ENCODE data around the gene SMYD2.

DNA sequence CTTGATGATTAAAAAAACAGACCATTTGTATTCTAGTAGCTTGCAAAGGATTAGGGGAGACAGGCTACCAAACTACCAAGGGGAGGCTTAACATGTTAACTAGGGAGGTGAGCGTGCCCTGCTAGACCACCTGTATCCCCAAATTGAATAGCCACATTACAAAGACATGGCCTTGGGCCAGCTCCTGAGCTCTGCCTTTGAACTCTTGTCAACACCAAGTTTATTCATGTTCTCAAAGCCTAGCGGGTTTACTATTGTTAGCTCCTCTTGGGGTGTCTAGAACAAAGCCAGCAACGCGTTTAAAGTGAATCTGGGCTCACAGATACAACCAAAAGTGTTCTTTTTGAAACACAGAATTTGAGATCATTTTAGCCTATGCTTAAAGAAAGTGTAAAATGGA is 36.3 kb downstream of the SMYD2 start:
- TF ChIP-seq, protein P1, sequence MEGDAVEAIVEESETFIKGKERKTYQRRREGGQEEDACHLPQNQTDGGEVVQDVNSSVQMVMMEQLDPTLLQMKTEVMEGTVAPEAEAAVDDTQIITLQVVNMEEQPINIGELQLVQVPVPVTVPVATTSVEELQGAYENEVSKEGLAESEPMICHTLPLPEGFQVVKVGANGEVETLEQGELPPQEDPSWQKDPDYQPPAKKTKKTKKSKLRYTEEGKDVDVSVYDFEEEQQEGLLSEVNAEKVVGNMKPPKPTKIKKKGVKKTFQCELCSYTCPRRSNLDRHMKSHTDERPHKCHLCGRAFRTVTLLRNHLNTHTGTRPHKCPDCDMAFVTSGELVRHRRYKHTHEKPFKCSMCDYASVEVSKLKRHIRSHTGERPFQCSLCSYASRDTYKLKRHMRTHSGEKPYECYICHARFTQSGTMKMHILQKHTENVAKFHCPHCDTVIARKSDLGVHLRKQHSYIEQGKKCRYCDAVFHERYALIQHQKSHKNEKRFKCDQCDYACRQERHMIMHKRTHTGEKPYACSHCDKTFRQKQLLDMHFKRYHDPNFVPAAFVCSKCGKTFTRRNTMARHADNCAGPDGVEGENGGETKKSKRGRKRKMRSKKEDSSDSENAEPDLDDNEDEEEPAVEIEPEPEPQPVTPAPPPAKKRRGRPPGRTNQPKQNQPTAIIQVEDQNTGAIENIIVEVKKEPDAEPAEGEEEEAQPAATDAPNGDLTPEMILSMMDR (IDR thresholded peaks at IDR 0.05 in 2 of 3, conservative IDR thresholded peaks at IDR 0.05 in 1 of 3; ENCODE audit: borderline replicate concordance in 1 of 3, insufficient read depth in 1 of 3, low read depth in 2 of 3, low read length in 2 of 3): no peak
- TF ChIP-seq POLR2A (IDR thresholded peaks at IDR 0.05; ENCODE audit: borderline replicate concordance, extremely low read depth, insufficient read depth, insufficient read length): no peak
- no peak for TF ChIP-seq ELF1 (IDR thresholded peaks at IDR 0.05; ENCODE audit: borderline replicate concordance, low read depth)
- TF ChIP-seq, protein P2, sequence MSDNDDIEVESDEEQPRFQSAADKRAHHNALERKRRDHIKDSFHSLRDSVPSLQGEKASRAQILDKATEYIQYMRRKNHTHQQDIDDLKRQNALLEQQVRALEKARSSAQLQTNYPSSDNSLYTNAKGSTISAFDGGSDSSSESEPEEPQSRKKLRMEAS (IDR thresholded peaks at IDR 0.05): no peak
- TF ChIP-seq TCF7L2 (IDR thresholded peaks at IDR 0.05; ENCODE audit: borderline replicate concordance, extremely low read depth, insufficient read depth, insufficient read length): no peak
- TF ChIP-seq RAD21 (IDR thresholded peaks at IDR 0.05; ENCODE audit: low read depth): no peak
- no peak for TF ChIP-seq EZH2 (IDR thresholded peaks at IDR 0.05)
